ENCODE results near the gene AFF3.

- TF ChIP-seq, protein P1, sequence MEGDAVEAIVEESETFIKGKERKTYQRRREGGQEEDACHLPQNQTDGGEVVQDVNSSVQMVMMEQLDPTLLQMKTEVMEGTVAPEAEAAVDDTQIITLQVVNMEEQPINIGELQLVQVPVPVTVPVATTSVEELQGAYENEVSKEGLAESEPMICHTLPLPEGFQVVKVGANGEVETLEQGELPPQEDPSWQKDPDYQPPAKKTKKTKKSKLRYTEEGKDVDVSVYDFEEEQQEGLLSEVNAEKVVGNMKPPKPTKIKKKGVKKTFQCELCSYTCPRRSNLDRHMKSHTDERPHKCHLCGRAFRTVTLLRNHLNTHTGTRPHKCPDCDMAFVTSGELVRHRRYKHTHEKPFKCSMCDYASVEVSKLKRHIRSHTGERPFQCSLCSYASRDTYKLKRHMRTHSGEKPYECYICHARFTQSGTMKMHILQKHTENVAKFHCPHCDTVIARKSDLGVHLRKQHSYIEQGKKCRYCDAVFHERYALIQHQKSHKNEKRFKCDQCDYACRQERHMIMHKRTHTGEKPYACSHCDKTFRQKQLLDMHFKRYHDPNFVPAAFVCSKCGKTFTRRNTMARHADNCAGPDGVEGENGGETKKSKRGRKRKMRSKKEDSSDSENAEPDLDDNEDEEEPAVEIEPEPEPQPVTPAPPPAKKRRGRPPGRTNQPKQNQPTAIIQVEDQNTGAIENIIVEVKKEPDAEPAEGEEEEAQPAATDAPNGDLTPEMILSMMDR (IDR thresholded peaks at IDR 0.05) = no peak
- no peak for TF ChIP-seq POLR2A (IDR thresholded peaks at IDR 0.05)
Measured at GRCh38 chr2:99662761-99663341, 479.5 kb downstream of the AFF3 start.
